NCI-H146 treated with DMSO at 0.1 percent for 48 hours (cell line): Measurements from ENCODE around the gene HK1.
"Not testable (repeated sequence)": the region's sequence is repeated elsewhere in the genome, so short reads cannot be mapped to it uniquely, and the experiment has no call there.

ENCODE experiments used
- DNase-seq: peaks from one replicate; lab custom pipeline; 2025; ENCODE audit not compliant: unreplicated experiment; lab: John Stamatoyannopoulos, UW

HK1 gene

DNA sequence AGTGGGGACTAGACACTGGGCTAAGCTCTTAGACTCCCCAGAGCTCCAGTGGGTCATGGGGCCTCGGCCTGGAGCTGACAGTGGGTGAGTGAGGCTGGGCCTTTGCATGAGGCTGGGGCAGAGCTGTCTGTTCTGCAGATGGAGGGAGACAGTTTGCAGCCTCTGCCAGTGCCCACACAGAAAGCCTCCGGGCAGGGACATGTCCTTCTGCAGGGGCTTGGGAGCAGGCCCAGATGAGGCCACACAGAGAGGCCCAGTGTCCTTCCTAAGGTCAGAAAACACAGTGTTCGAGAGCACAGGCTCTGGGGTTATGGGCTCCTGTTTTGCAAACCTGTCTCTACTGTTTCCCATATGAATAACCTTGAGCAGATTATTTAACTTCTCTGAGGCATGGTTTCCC, 25.1 kb upstream of the HK1 start:
- DNase-seq, result no peak

GRCh38 chr10:69254877-69255276, 23.4 kb upstream of the HK1 start:
- DNase-seq, result no peak

GRCh38 chr10:69259547-69260243, 18.6 kb upstream of the HK1 start:
- DNase-seq, result no peak

- no peak for DNase-seq
Measured at GRCh38 chr10:69261184-69261583, 17.1 kb upstream of the HK1 start.

GRCh38 chr10:69262292-69262751, 16.0 kb upstream of the HK1 start:
- no peak for DNase-seq

GRCh38 chr10:69265521-69265920, 12.8 kb upstream of the HK1 start:
- no peak for DNase-seq

- DNase-seq, result no peak
Measured at GRCh38 chr10:69268761-69269416, 9.4 kb upstream of the HK1 start.

GRCh38 chr10:69269761-69270160, 8.5 kb upstream of the HK1 start:
- no peak for DNase-seq

DNA sequence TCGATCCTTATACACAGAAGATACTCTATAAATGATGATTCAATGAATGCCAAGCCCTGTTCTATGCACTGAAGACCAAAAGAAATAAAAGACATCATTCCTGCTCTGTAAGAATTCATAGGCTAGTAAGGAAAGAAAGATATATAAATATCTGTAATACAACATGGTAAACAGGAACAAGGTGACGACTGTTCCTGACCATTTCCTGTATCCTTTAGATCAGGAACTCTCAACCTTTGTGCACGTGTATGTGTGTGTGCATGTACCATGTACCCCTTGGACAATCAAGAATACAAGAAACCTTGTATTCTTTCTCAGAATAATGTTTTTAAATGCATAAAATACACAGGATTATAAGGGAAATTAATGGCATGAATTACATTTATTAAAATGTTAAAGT, 7.3 kb upstream of the HK1 start:
- DNase-seq, result no peak

GRCh38 chr10:69272624-69273023, 5.7 kb upstream of the HK1 start:
- DNase-seq, result no peak

DNA sequence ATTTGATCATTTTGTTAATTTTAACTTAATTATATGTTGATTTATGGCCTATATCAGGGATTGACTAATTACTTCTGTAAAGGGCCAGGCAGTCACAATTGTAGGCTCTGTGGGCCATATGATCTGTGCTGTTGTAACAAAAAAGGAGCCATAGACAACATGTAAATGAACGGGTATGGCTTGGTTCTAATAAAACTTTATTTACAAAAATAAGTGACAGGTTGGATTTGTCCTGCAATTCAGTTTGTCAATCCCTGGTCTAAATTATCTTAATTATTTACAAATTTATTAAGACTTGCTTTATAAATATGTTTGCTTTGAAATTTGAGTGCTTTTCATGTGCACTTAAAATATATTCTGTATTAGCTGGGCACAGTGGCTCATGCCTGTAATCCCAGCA, 2.9 kb upstream of the HK1 start:
- no peak for DNase-seq

- no peak for DNase-seq
Measured at GRCh38 chr10:69276503-69276902, 1.8 kb upstream of the HK1 start.

DNA sequence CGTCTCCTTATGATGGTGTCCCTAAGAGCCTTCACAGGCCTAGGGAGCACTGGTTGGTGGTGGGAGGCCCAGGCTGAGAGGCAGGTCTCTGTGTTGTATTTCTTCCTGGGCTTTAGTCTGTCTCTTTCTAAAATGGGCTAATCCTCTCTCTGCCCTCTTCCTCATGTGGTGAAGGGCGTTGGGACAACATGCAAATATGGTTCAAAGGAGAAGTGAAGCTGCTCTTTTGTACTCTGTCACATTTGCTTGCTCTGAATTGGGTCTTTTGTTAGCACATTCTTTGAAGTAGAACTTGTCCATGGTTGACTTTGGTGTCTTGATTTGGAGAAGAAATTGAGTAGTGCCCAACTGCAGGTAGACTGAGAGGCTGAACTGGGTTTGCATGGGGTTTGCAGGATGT, 814 bp downstream of the HK1 start:
- DNase-seq, result no peak

GRCh38 chr10:69281507-69282413, 3.5 kb downstream of the HK1 start:
- no peak for DNase-seq

- DNase-seq, result not testable (repeated sequence)
Measured at GRCh38 chr10:69284402-69284801, 6.1 kb downstream of the HK1 start.

- DNase-seq, result no peak
Measured at GRCh38 chr10:69285699-69286098, 7.4 kb downstream of the HK1 start.

DNA sequence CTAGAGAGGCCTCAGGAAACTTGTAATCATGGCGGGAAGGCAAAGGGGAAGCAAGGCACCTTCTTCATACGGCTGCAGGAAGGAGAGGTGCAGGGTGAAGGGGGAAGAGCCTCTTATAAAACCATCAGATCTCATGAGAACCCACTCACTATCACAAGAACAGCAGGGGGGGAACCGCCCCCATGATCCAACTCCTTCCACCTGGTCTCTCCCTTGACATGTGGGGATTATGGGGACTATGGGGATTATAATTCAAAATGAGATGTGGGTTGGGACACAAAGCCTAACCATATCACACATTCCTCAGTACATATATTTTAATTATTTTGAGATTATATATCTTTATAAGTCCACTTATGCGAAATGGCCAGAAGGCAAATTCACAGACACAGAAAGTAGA, 8.9 kb downstream of the HK1 start:
- no peak for DNase-seq

DNA sequence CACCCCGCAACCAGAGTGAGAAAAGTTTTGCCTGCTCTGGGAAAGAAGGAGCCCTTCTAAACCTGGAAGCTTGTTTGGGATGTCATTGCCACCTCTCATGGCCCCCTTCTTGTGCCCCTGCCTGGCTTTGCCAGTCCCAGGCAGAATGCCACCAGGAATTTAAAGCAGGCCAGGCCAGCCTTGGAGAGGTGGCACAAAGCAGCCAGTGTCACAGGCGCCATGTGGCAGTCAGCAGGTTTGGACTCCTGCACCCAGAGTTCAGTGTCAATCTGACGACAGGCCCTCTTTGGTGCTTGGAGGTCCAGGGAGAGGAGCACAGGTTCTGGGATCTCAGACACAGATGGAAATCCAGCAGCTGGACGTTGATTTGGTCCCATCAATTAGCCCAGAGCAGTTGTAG, 12.7 kb downstream of the HK1 start:
- DNase-seq, result no peak

DNA sequence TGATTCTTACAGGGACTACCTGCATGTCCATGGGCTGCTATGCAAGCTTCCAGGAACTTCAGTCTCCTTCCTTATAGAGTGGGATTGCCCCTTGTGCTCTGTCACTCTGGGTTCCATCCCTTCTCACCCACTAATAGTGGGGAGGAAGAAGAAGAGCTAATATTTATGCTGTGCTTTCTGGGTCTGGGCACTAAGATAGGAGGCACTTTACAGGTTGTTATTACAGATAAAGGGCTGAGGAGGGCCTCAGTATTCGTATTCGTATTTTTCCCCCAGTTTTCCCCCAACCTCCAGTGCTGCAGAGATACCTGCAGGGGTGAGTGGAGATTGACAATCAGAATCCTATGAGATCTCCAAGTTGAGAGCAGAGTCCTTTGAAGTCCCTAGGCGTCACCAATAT, 14.2 kb downstream of the HK1 start:
- DNase-seq, result no peak

DNA sequence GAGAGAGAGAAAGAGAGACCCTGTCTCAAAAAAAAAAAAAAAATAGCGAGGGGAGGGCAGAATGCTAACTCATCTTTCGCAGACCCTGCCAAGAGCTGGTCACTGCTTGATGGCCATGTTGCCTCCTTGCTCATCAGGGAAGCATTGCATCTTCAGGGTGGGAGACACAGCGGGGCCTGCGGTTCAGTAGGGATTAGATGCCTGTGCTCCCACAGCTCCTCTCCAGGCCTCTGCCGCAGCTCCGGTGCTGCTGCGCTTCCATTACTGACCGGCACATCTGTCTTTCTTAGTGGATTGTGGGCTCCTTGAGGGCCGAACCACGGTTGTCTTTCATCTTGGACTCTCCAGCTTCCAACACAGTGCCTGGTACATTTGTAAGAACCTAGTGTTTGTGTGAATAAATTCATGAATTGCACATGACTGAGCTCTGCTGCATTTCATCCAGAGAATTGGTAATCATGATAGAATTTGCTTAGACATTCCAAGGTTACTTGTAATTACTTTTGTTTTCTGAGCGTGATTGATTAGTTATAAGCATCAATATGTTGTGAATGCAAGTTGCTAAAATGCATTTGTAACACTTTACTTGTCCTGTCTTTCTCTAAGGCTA, 16.8 kb downstream of the HK1 start:
- DNase-seq, result no peak

DNA sequence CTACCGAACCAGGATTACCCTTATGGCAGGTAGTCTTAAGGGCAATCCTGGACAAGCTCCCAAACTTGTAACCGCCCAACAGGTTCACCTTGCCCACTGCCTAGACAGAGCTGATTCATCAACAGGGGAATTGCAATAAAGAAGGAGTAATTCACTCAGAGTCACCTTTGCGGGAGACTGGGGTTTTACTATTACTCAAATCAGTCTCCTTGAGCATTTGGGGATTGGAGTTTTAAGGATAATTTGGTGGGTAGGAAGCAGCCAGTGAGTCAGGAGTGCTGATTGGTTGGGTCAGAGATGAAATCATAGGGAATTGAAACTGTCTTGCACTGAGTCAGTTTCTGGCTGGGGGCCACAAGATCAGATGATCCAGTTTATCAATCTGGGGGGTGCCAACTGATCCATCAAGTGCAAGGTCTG, 25.3 kb downstream of the HK1 start:
- no peak for DNase-seq
